ENCODE measurements around the gene TIE1. TPM values are rescaled to one million over a fixed set of nuclear protein-coding genes. Genes with fewer than 3 reads are reported as not detected.

Gene TIE1
- total and polyA plus RNA-seq, 2 experiments from 2014 or later = 0.21 TPM; not detected in 1

GRCh38 chr1:43348343-43348808 lies 47.6 kb downstream of the TIE1 start:
- TF ChIP-seq EZH2phosphoT487 (IDR thresholded peaks at IDR 0.05; ENCODE audit: insufficient read depth, low read depth) (no peak), EZH2 (IDR thresholded peaks at IDR 0.05; ENCODE audit: insufficient read depth, poor library complexity, severe bottlenecking) (no peak)
- no peaks in the 10 kb centered on the region for H3K9me2 ChIP-seq (ENCODE audit: insufficient read depth)

DNA sequence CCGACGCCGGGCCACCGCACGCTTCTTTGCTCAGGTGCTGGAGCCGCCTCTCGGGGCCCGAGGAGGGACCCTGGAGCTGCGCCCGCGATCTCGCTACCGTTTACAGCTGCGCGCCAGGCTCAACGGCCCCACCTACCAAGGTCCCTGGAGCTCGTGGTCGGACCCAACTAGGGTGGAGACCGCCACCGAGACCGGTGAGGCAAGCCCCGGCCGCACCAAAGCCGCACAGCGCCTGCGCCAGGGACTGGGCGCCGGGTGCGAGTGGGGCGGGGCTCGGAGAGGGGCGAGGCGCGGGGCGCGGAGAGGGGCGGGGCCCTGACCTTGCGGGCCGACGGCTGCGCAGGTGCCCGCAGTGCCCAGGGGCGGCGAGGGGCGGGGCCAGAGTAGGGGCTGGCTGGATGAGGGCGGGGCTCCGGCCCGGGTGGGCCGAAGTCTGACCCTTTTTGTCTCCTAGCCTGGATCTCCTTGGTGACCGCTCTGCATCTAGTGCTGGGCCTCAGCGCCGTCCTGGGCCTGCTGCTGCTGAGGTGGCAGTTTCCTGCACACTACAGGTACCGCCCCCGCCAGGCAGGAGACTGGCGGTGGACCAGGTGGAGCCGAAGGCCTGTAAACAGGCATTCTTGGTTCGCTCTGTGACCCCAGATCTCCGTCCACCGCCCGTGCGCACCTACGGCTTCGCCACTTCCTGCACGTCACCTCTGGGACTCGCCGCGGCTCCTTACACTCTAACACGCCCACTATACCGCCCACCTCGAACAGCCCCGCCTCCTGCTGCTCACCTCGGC lies 48.2 kb downstream of the TIE1 start:
- Histone ChIP-seq H3K4me3 (peak overlapping the region; percentile 69), H3K9me2 (ENCODE audit: insufficient read depth) (no peaks in the 10 kb centered on the region), H3K4me2 (ENCODE audit: unreplicated experiment) (peak overlapping the region; percentile 79), H3K4me1 (ENCODE audit: insufficient read depth) (peaks cover 11% of the 10 kb centered on the region; the same call in 1 of the 2 replicates), H3K27me3 (replicated peaks; ENCODE audit: insufficient read depth) (no peaks in the 10 kb centered on the region), H3K79me2 (ENCODE audit: insufficient read depth) (no peaks in the 10 kb centered on the region), H3K9me3 (ENCODE audit: low read depth) (no peaks in the 10 kb centered on the region), H3F3A (ENCODE audit: insufficient read depth) (peaks cover 16% of the 10 kb centered on the region), H3K36me3 (ENCODE audit: low read depth) (no peaks in the 10 kb centered on the region), H3K9ac (peak overlapping the region; percentile 42), H2AFZ (peak overlapping the region; percentile 78), H3K27ac (no peak overlapping the region), H4K20me1 (ENCODE audit: insufficient read depth) (no peaks in the 10 kb centered on the region)
- TF ChIP-seq EZH2phosphoT487 (IDR thresholded peaks at IDR 0.05; ENCODE audit: insufficient read depth, low read depth) (no peak), EZH2 (IDR thresholded peaks at IDR 0.05; ENCODE audit: insufficient read depth, poor library complexity, severe bottlenecking) (no peak)
- peak; percentile 54 for DNase-seq
- 9 to 18% methylated on average over 36 to 55 of the region's 72 CpGs for WGBS, 2 experiments (ENCODE audit: low coverage in 1 of 2, low lambda C conversion rate in 2 of 2, missing lambda C conversion rate in 2 of 2)
- in situ Hi-C loops (cut with MboI) = no loop called here

More at GRCh38 chr1:43348343-43348808, 47.6 kb downstream of the TIE1 start:
- H3K9ac ChIP-seq = peak overlapping the region; percentile 42
- WGBS, 2 experiments (ENCODE audit: low coverage in 1 of 2, low lambda C conversion rate in 2 of 2, missing lambda C conversion rate in 2 of 2) = 19% methylated on average over 22 of the region's 22 CpGs
- no peaks in the 10 kb centered on the region for H3K9me3 ChIP-seq (ENCODE audit: low read depth)
- H3K4me1 ChIP-seq (ENCODE audit: insufficient read depth) = peaks cover 11% of the 10 kb centered on the region; the same call in 1 of the 2 replicates
- H2AFZ ChIP-seq = peak overlapping the region; percentile 78
- no peaks in the 10 kb centered on the region for H3K27me3 ChIP-seq (replicated peaks; ENCODE audit: insufficient read depth)
- peaks cover 16% of the 10 kb centered on the region for H3F3A ChIP-seq (ENCODE audit: insufficient read depth)
- peak overlapping the region; percentile 79 for H3K4me2 ChIP-seq (ENCODE audit: unreplicated experiment)
- no peaks in the 10 kb centered on the region for H3K79me2 ChIP-seq (ENCODE audit: insufficient read depth)
- in situ Hi-C loops (cut with MboI) = no loop called here
- no peaks in the 10 kb centered on the region for H3K36me3 ChIP-seq (ENCODE audit: low read depth)
- no peak overlapping the region for H3K27ac ChIP-seq
- peak overlapping the region; percentile 69 for H3K4me3 ChIP-seq
- H4K20me1 ChIP-seq (ENCODE audit: insufficient read depth) = no peaks in the 10 kb centered on the region
- DNase-seq = no peak

DNA sequence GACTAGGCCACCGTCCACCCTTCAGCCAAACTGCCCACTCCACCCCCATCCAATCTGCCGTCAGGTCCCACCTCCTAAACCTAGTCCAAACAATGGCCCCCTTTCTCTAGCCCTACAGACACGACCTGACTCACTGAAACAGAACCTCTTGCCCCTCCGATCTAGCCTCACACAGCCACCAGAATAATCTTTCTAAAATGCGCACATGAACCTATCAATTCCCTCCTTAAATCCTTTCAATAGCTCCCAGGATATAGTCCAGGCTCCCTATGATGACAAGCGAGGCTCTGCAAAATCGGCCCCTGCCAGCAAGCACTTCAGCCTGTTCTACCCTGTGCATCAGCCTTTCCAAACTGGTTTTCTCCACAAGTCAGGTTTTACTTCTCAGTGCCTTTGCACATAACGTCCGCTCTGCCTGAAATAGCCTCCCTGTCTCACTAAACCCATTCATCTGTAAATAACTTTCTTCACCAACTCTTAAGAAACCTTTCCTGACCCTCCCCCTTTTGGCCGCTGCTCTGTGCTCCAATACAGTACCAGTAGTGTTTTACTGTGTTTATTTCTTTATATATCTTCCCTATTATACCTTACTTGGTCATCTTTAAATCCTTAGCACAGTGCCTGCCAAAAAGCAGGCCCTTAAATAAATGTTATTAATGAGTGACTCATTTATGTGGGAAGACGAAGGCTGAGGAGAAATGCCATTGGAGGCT lies 49.0 kb downstream of the TIE1 start:
- Histone ChIP-seq H3K36me3 (ENCODE audit: low read depth) (no peaks in the 10 kb centered on the region), H2AFZ (peak overlapping the region; percentile 78), H3K27me3 (replicated peaks; ENCODE audit: insufficient read depth) (no peaks in the 10 kb centered on the region), H3K9ac (no peak overlapping the region), H3K4me1 (ENCODE audit: insufficient read depth) (peaks cover 11% of the 10 kb centered on the region; the same call in 1 of the 2 replicates), H3K9me2 (ENCODE audit: insufficient read depth) (no peaks in the 10 kb centered on the region), H3K4me3 (no peak overlapping the region; the same call in 1 of the 2 replicates), H4K20me1 (ENCODE audit: insufficient read depth) (no peaks in the 10 kb centered on the region), H3F3A (ENCODE audit: insufficient read depth) (peaks cover 16% of the 10 kb centered on the region), H3K79me2 (ENCODE audit: insufficient read depth) (no peaks in the 10 kb centered on the region), H3K9me3 (ENCODE audit: low read depth) (no peaks in the 10 kb centered on the region), H3K27ac (no peak overlapping the region), H3K4me2 (ENCODE audit: unreplicated experiment) (peak overlapping the region; percentile 79)
- WGBS, 2 experiments (ENCODE audit: low coverage in 1 of 2, low lambda C conversion rate in 2 of 2, missing lambda C conversion rate in 2 of 2) = 65 to 75% methylated on average over 11 of the region's 11 CpGs
- in situ Hi-C loops (cut with MboI) = no loop called here
- TF ChIP-seq EZH2 (IDR thresholded peaks at IDR 0.05; ENCODE audit: insufficient read depth, poor library complexity, severe bottlenecking) = no peak
- TF ChIP-seq EZH2phosphoT487 (IDR thresholded peaks at IDR 0.05; ENCODE audit: insufficient read depth, low read depth) = no peak
- peak; percentile 50 for DNase-seq

DNA sequence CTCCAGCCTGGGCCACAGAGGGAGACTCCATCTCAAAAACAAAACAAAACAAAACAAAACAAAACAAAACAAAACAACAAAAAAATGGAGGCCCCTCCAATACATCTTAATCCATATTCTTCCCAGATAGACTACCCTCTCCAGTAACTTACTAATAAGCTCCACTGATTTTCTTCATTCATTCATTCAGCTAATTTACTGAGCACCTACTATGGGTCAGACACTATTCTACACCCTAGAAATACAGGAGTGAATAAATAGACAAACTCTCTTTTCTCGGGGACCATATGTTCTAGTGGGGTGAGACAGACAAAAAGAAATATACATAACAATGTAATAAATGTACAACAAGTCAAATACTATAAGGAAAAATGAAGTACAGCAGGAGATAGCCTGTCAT lies 50.2 kb downstream of the TIE1 start:
- H3K4me3 ChIP-seq = no peak overlapping the region
- WGBS, 2 experiments (ENCODE audit: low coverage in 1 of 2, low lambda C conversion rate in 2 of 2, missing lambda C conversion rate in 2 of 2) = 94 to 100% methylated on average over 1 of the region's 1 CpG

More for the DNA sequence above, 50.2 kb downstream of the TIE1 start:
- no peak overlapping the region for H3K4me2 ChIP-seq (ENCODE audit: unreplicated experiment)
- no peak overlapping the region for H3K27ac ChIP-seq
- no peaks in the 10 kb centered on the region for H4K20me1 ChIP-seq (ENCODE audit: insufficient read depth)
- no peak overlapping the region for H2AFZ ChIP-seq
- H3K9me2 ChIP-seq (ENCODE audit: insufficient read depth) = no peaks in the 10 kb centered on the region
- H3K79me2 ChIP-seq (ENCODE audit: insufficient read depth) = no peaks in the 10 kb centered on the region
- no peaks in the 10 kb centered on the region for H3K27me3 ChIP-seq (replicated peaks; ENCODE audit: insufficient read depth)
- in situ Hi-C loops (cut with MboI) = no loop called here
- no peaks in the 10 kb centered on the region for H3K9me3 ChIP-seq (ENCODE audit: low read depth)
- no peaks in the 10 kb centered on the region for H3K36me3 ChIP-seq (ENCODE audit: low read depth)
- DNase-seq = no peak
- no peak overlapping the region for H3K9ac ChIP-seq
- peaks cover 10% of the 10 kb centered on the region for H3F3A ChIP-seq (ENCODE audit: insufficient read depth)
- peaks cover 11% of the 10 kb centered on the region; the same call in 1 of the 2 replicates for H3K4me1 ChIP-seq (ENCODE audit: insufficient read depth)
- TF ChIP-seq EZH2 (IDR thresholded peaks at IDR 0.05; ENCODE audit: insufficient read depth, poor library complexity, severe bottlenecking) (no peak), EZH2phosphoT487 (IDR thresholded peaks at IDR 0.05; ENCODE audit: insufficient read depth, low read depth) (no peak)
